ENCODE data around the gene RAD51B.

GRCh38 chr14:68249661-68250451 lies 430.3 kb downstream of the RAD51B start:
- no peak for TF ChIP-seq EZH2 (IDR thresholded peaks at IDR 0.05; ENCODE audit: borderline replicate concordance, low read depth, low read length, poor library complexity, severe bottlenecking)
- no peak for TF ChIP-seq CTCF (conservative IDR thresholded peaks at IDR 0.05; ENCODE audit: low read depth, low read length)

Measured in A673 (cell line).